Measurements from ENCODE around the gene LRMDA.

Gene LRMDA

GRCh38 chr10:76050291-76050625 is 618.8 kb downstream of the LRMDA start:
- Histone ChIP-seq H2BK120ac (ENCODE audit: low read depth, low read length) (no peak overlapping the region), H2BK5ac (ENCODE audit: low read depth, low read length, poor library complexity, severe bottlenecking) (no peak overlapping the region), H3K4me1 (ENCODE audit: control insufficient read depth, insufficient read depth, low read depth, low read length) (no peaks in the 10 kb centered on the region), H3K4me3 (ENCODE audit: insufficient read depth in 1 of 2, low read depth in 1 of 2, low read length in 2 of 2) (no peak overlapping the region), H3K4me2 (ENCODE audit: low read length, poor library complexity, severe bottlenecking) (no peak overlapping the region), H3K79me1 (replicated peaks; ENCODE audit: low read length, poor library complexity, severe bottlenecking) (no peaks in the 10 kb centered on the region), H3K18ac (ENCODE audit: low read depth in 1 of 2, low read length in 2 of 2) (peak overlapping the region in 1 of 2 experiments; percentile 59), H4K8ac (ENCODE audit: low read length) (no peak overlapping the region), H3K27ac (ENCODE audit: low read length, poor library complexity, severe bottlenecking) (no peak overlapping the region), H2AK5ac (ENCODE audit: low read length, severe bottlenecking) (no peak overlapping the region), H2AFZ (ENCODE audit: low read depth, low read length) (no peak overlapping the region), H4K91ac (ENCODE audit: low read length) (no peak overlapping the region), H2BK15ac (ENCODE audit: low read depth, poor library complexity, severe bottlenecking) (no peak overlapping the region), H3K9me3 (ENCODE audit: control insufficient read depth, low read length) (no peaks in the 10 kb centered on the region), H3K14ac (ENCODE audit: low read length in 2 of 2) (no peak overlapping the region), H3K36me3 (ENCODE audit: control insufficient read depth in 1 of 2, insufficient read depth in 2 of 2, low read depth in 1 of 2, low read length in 2 of 2) (no peaks in the 10 kb centered on the region), H2BK12ac (ENCODE audit: low read length in 2 of 2) (no peak overlapping the region), H3K9ac (ENCODE audit: low read length) (no peak overlapping the region), H3K23ac (ENCODE audit: low read length in 2 of 2) (no peak overlapping the region), H3K27me3 (ENCODE audit: control insufficient read depth in 1 of 2, insufficient read depth in 1 of 2, low read length in 2 of 2) (peaks cover 0 to 1% of the 10 kb centered on the region in 2 experiments), H3K4ac (ENCODE audit: low read depth in 1 of 2, low read length in 2 of 2) (no peak overlapping the region)
- DNase-seq = no peak

GRCh38 chr10:76051007-76051936 is 619.8 kb downstream of the LRMDA start:
- Histone ChIP-seq H4K91ac (ENCODE audit: low read length) (no peak overlapping the region), H3K4me3 (ENCODE audit: insufficient read depth in 1 of 2, low read depth in 1 of 2, low read length in 2 of 2) (no peak overlapping the region), H3K79me1 (replicated peaks; ENCODE audit: low read length, poor library complexity, severe bottlenecking) (no peaks in the 10 kb centered on the region), H3K18ac (ENCODE audit: low read depth in 1 of 2, low read length in 2 of 2) (peak overlapping the region in 1 of 2 experiments; percentile 23), H3K27ac (ENCODE audit: low read length, poor library complexity, severe bottlenecking) (no peak overlapping the region), H3K36me3 (ENCODE audit: control insufficient read depth in 1 of 2, insufficient read depth in 2 of 2, low read depth in 1 of 2, low read length in 2 of 2) (no peaks in the 10 kb centered on the region), H2AFZ (ENCODE audit: low read depth, low read length) (no peak overlapping the region), H3K9me3 (ENCODE audit: control insufficient read depth, low read length) (peaks cover 10% of the 10 kb centered on the region), H4K8ac (ENCODE audit: low read length) (peak overlapping the region; percentile 33), H2BK120ac (ENCODE audit: low read depth, low read length) (peak overlapping the region; percentile 3), H3K4ac (ENCODE audit: low read depth in 1 of 2, low read length in 2 of 2) (no peak overlapping the region), H3K9ac (ENCODE audit: low read length) (no peak overlapping the region), H2AK5ac (ENCODE audit: low read length, severe bottlenecking) (no peak overlapping the region), H2BK15ac (ENCODE audit: low read depth, poor library complexity, severe bottlenecking) (no peak overlapping the region), H3K23ac (ENCODE audit: low read length in 2 of 2) (no peak overlapping the region), H3K4me2 (ENCODE audit: low read length, poor library complexity, severe bottlenecking) (no peak overlapping the region), H3K14ac (ENCODE audit: low read length in 2 of 2) (no peak overlapping the region), H3K4me1 (ENCODE audit: control insufficient read depth, insufficient read depth, low read depth, low read length) (no peaks in the 10 kb centered on the region), H2BK5ac (ENCODE audit: low read depth, low read length, poor library complexity, severe bottlenecking) (no peak overlapping the region), H2BK12ac (ENCODE audit: low read length in 2 of 2) (no peak overlapping the region), H3K27me3 (ENCODE audit: control insufficient read depth in 1 of 2, insufficient read depth in 1 of 2, low read length in 2 of 2) (no peaks in the 10 kb centered on the region)
- no peak for DNase-seq
- WGBS = 31% methylated on average over 12 of the region's 12 CpGs

GRCh38 chr10:76052682-76053503 is 621.5 kb downstream of the LRMDA start:
- Histone ChIP-seq H3K9ac (ENCODE audit: low read length) (no peak overlapping the region), H4K8ac (ENCODE audit: low read length) (no peak overlapping the region), H3K9me3 (ENCODE audit: control insufficient read depth, low read length) (peaks cover 22% of the 10 kb centered on the region), H2BK12ac (ENCODE audit: low read length in 2 of 2) (peak overlapping the region in 1 of 2 experiments; percentile 56), H3K79me1 (replicated peaks; ENCODE audit: low read length, poor library complexity, severe bottlenecking) (no peaks in the 10 kb centered on the region), H3K4me1 (ENCODE audit: control insufficient read depth, insufficient read depth, low read depth, low read length) (no peaks in the 10 kb centered on the region), H3K18ac (ENCODE audit: low read depth in 1 of 2, low read length in 2 of 2) (no peak overlapping the region), H2AFZ (ENCODE audit: low read depth, low read length) (no peak overlapping the region), H3K4ac (ENCODE audit: low read depth in 1 of 2, low read length in 2 of 2) (no peak overlapping the region), H2BK120ac (ENCODE audit: low read depth, low read length) (no peak overlapping the region), H3K4me2 (ENCODE audit: low read length, poor library complexity, severe bottlenecking) (no peak overlapping the region), H3K27ac (ENCODE audit: low read length, poor library complexity, severe bottlenecking) (no peak overlapping the region), H3K27me3 (ENCODE audit: control insufficient read depth in 1 of 2, insufficient read depth in 1 of 2, low read length in 2 of 2) (no peaks in the 10 kb centered on the region), H3K36me3 (ENCODE audit: control insufficient read depth in 1 of 2, insufficient read depth in 2 of 2, low read depth in 1 of 2, low read length in 2 of 2) (no peaks in the 10 kb centered on the region), H3K4me3 (ENCODE audit: insufficient read depth in 1 of 2, low read depth in 1 of 2, low read length in 2 of 2) (no peak overlapping the region), H4K91ac (ENCODE audit: low read length) (no peak overlapping the region), H2BK15ac (ENCODE audit: low read depth, poor library complexity, severe bottlenecking) (no peak overlapping the region), H3K14ac (ENCODE audit: low read length in 2 of 2) (no peak overlapping the region), H2BK5ac (ENCODE audit: low read depth, low read length, poor library complexity, severe bottlenecking) (no peak overlapping the region), H2AK5ac (ENCODE audit: low read length, severe bottlenecking) (no peak overlapping the region), H3K23ac (ENCODE audit: low read length in 2 of 2) (no peak overlapping the region)
- no peak for DNase-seq
- WGBS = 61% methylated on average over 7 of the region's 9 CpGs

GRCh38 chr10:76055466-76055865 is 624.0 kb downstream of the LRMDA start:
- Histone ChIP-seq H3K79me1 (replicated peaks; ENCODE audit: low read length, poor library complexity, severe bottlenecking) (no peaks in the 10 kb centered on the region), H2AK5ac (ENCODE audit: low read length, severe bottlenecking) (no peak overlapping the region), H3K36me3 (ENCODE audit: control insufficient read depth in 1 of 2, insufficient read depth in 2 of 2, low read depth in 1 of 2, low read length in 2 of 2) (no peaks in the 10 kb centered on the region), H2BK5ac (ENCODE audit: low read depth, low read length, poor library complexity, severe bottlenecking) (no peak overlapping the region), H2AFZ (ENCODE audit: low read depth, low read length) (no peak overlapping the region), H3K4me2 (ENCODE audit: low read length, poor library complexity, severe bottlenecking) (no peak overlapping the region), H2BK12ac (ENCODE audit: low read length in 2 of 2) (no peak overlapping the region), H3K23ac (ENCODE audit: low read length in 2 of 2) (no peak overlapping the region), H3K4me1 (ENCODE audit: control insufficient read depth, insufficient read depth, low read depth, low read length) (no peaks in the 10 kb centered on the region), H3K27me3 (ENCODE audit: control insufficient read depth in 1 of 2, insufficient read depth in 1 of 2, low read length in 2 of 2) (no peaks in the 10 kb centered on the region), H3K27ac (ENCODE audit: low read length, poor library complexity, severe bottlenecking) (no peak overlapping the region), H2BK120ac (ENCODE audit: low read depth, low read length) (no peak overlapping the region), H3K14ac (ENCODE audit: low read length in 2 of 2) (no peak overlapping the region), H3K4me3 (ENCODE audit: insufficient read depth in 1 of 2, low read depth in 1 of 2, low read length in 2 of 2) (no peak overlapping the region), H3K9ac (ENCODE audit: low read length) (no peak overlapping the region), H2BK15ac (ENCODE audit: low read depth, poor library complexity, severe bottlenecking) (no peak overlapping the region), H3K18ac (ENCODE audit: low read depth in 1 of 2, low read length in 2 of 2) (no peak overlapping the region), H4K91ac (ENCODE audit: low read length) (no peak overlapping the region), H3K4ac (ENCODE audit: low read depth in 1 of 2, low read length in 2 of 2) (no peak overlapping the region), H3K9me3 (ENCODE audit: control insufficient read depth, low read length) (peaks cover 22% of the 10 kb centered on the region), H4K8ac (ENCODE audit: low read length) (no peak overlapping the region)
- WGBS = 88% methylated on average over 3 of the region's 3 CpGs
- no peak for DNase-seq

Data from mesenchymal stem cell (in vitro differentiated cells and primary cell).